ENCODE data around the gene SERAC1. TPM values are rescaled to one million over a fixed set of nuclear protein-coding genes. Genes with fewer than 3 reads are reported as not detected.

Gene SERAC1
- total and polyA plus RNA-seq, 2 donors (not counting 3 experiments of a cell fraction or from before 2014, with no cell fraction given) = 4.9 to 5.7 TPM

- H3K4me2 ChIP-seq (ENCODE audit: insufficient read depth, low read length) = no peak overlapping the region
- ChIA-PET POLR2A (no interaction called here), CTCF (no interaction called here)
- no peaks in the 10 kb centered on the region for H3K4me1 ChIP-seq (ENCODE audit: control insufficient read depth, extremely low read depth, insufficient read depth, low read length)
- peaks cover 0 to 2% of the 10 kb centered on the region in 2 experiments for H3K36me3 ChIP-seq (ENCODE audit: control insufficient read depth in 2 of 2, extremely low read depth in 1 of 2, insufficient read depth in 2 of 2, low read length in 2 of 2)
- no peaks in the 10 kb centered on the region for H3K79me2 ChIP-seq (ENCODE audit: control insufficient read depth, insufficient read depth, low read length)
- intact Hi-C loops (cut with micrococcal nuclease) = no loop called here
- H4K20me1 ChIP-seq (replicated peaks; ENCODE audit: control insufficient read depth, extremely low read depth, insufficient read depth, low read length) = no peaks in the 10 kb centered on the region
- DNase-seq (ENCODE audit: low read depth, low spot score) = no peak
- no peak overlapping the region for H3K4me3 ChIP-seq (replicated peaks in 1 of 3; ENCODE audit: insufficient read depth in 1 of 3, low read depth in 1 of 3, low read length in 3 of 3)
- H3K27me3 ChIP-seq (ENCODE audit: control insufficient read depth in 2 of 2, insufficient read depth in 2 of 2, low read length in 2 of 2) = no peaks in the 10 kb centered on the region
- no peak overlapping the region for H2AFZ ChIP-seq (ENCODE audit: low read depth, low read length)
- TF ChIP-seq MYC (IDR thresholded peaks at IDR 0.05; ENCODE audit: low read depth, low read length) = no peak
- no peak for TF ChIP-seq CTCF (IDR thresholded peaks at IDR 0.05; ENCODE audit: extremely low read depth in 1 of 2, insufficient read depth in 1 of 2, low read depth in 1 of 2, low read length in 2 of 2)
- TF ChIP-seq POLR2AphosphoS5 (IDR thresholded peaks at IDR 0.05; ENCODE audit: insufficient read depth, low read depth, low read length) = no peak
- H3K9me1 ChIP-seq (replicated peaks; ENCODE audit: control insufficient read depth, extremely low read depth, insufficient read depth, low read length) = no peaks in the 10 kb centered on the region
- no TSS peak for BruUV-seq (replicated peaks)
- H3K27ac ChIP-seq (ENCODE audit: insufficient read depth, low read depth, low read length) = no peak overlapping the region
- dilution Hi-C loops (cut with MboI; ENCODE audit: extremely low pct_ligation_motif_present, low sequenced_read_pairs) = no loop called here
- no peak overlapping the region for H3K9ac ChIP-seq (replicated peaks; ENCODE audit: extremely low read depth, insufficient read depth, low read length)
- no peaks in the 10 kb centered on the region for H3K9me3 ChIP-seq (replicated peaks; ENCODE audit: control insufficient read depth, insufficient read depth, low read length)
- no peak for FAIRE-seq
Measured at GRCh38 chr6:158103228-158103627, 64.8 kb downstream of the SERAC1 start.

GRCh38 chr6:158095671-158096070, 72.4 kb downstream of the SERAC1 start:
- H2AFZ ChIP-seq (ENCODE audit: low read depth, low read length) = no peak overlapping the region
- no peak overlapping the region for H3K27ac ChIP-seq (ENCODE audit: insufficient read depth, low read depth, low read length)
- peaks cover 30 to 31% of the 10 kb centered on the region in 2 experiments for H3K36me3 ChIP-seq (ENCODE audit: control insufficient read depth in 2 of 2, extremely low read depth in 1 of 2, insufficient read depth in 2 of 2, low read length in 2 of 2)
- CTCF ChIA-PET = no interaction called here
- dilution Hi-C loops (cut with MboI; ENCODE audit: extremely low pct_ligation_motif_present, low sequenced_read_pairs) = no loop called here
- TF ChIP-seq POLR2AphosphoS5 (IDR thresholded peaks at IDR 0.05; ENCODE audit: insufficient read depth, low read depth, low read length) (no peak), EZH2 (IDR thresholded peaks at IDR 0.05; ENCODE audit: borderline replicate concordance, low read depth, low read length, severe bottlenecking) (no peak), GATA2 (IDR thresholded peaks at IDR 0.05; ENCODE audit: insufficient read depth, insufficient read length, low read depth, low read length) (no peak), MAX (IDR thresholded peaks at IDR 0.05; ENCODE audit: insufficient read depth, insufficient read length) (no peak), FOS (IDR thresholded peaks at IDR 0.05; ENCODE audit: borderline replicate concordance, insufficient read depth, low read length) (no peak), JUN (IDR thresholded peaks at IDR 0.05; ENCODE audit: borderline replicate concordance, insufficient read depth, insufficient read length, low read depth) (no peak), CTCF (IDR thresholded peaks at IDR 0.05; ENCODE audit: extremely low read depth in 1 of 2, insufficient read depth in 1 of 2, low read depth in 1 of 2, low read length in 2 of 2) (no peak), MYC (IDR thresholded peaks at IDR 0.05; ENCODE audit: low read depth, low read length) (no peak), POLR2A (IDR thresholded peaks at IDR 0.05; ENCODE audit: low read depth, low read length) (no peak)
- no peaks in the 10 kb centered on the region for H3K9me3 ChIP-seq (replicated peaks; ENCODE audit: control insufficient read depth, insufficient read depth, low read length)
- H3K4me2 ChIP-seq (ENCODE audit: insufficient read depth, low read length) = no peak overlapping the region
- no peak overlapping the region for H3K9ac ChIP-seq (replicated peaks; ENCODE audit: extremely low read depth, insufficient read depth, low read length)
- no peaks in the 10 kb centered on the region for H3K79me2 ChIP-seq (ENCODE audit: control insufficient read depth, insufficient read depth, low read length)
- H4K20me1 ChIP-seq (replicated peaks; ENCODE audit: control insufficient read depth, extremely low read depth, insufficient read depth, low read length) = no peaks in the 10 kb centered on the region
- BruUV-seq (replicated peaks) = no TSS peak
- no peaks in the 10 kb centered on the region for H3K9me1 ChIP-seq (replicated peaks; ENCODE audit: control insufficient read depth, extremely low read depth, insufficient read depth, low read length)
- no peak for DNase-seq (ENCODE audit: low read depth, low spot score)
- no peaks in the 10 kb centered on the region for H3K27me3 ChIP-seq (ENCODE audit: control insufficient read depth in 2 of 2, insufficient read depth in 2 of 2, low read length in 2 of 2)
- H3K4me1 ChIP-seq (ENCODE audit: control insufficient read depth, extremely low read depth, insufficient read depth, low read length) = no peaks in the 10 kb centered on the region
- no peak for FAIRE-seq
- intact Hi-C loops (cut with micrococcal nuclease) = no loop called here
- POLR2A ChIA-PET = no interaction called here
- H3K4me3 ChIP-seq (replicated peaks in 1 of 3; ENCODE audit: insufficient read depth in 1 of 3, low read depth in 1 of 3, low read length in 3 of 3) = no peak overlapping the region

Data from endothelial cell of umbilical vein (primary cell).